IMR-90 (cell line): Measurements from ENCODE around the gene AFG1L. TPM values are rescaled to one million over a fixed set of nuclear protein-coding genes. Genes with fewer than 3 reads are reported as not detected.
A peak's percentile ranks its signal among the peaks of the same experiment; 100 is the strongest.

Experiments
- ATAC-seq: fragments of 200-7000 bp; cut with Tn5 transposase; 2 replicates; pipeline ENCODE4 v1.9.1; 2020; ENCODE audit warnings: low read depth, mild to moderate bottlenecking, moderate library complexity
- BruUV-seq: library from RNA; stranded (reverse); fragments of 400-500 nt; replicated peaks from 2 replicates; lab custom pipeline; 2021; lab: Mats Ljungman, UMichigan
- CTCF ChIA-PET: fragments of 300-600 bp; formaldehyde crosslinking; extraction: SDS; loops from one replicate; lab custom pipeline; 2021; ENCODE audit warnings: antibody characterized with exemption; lab: Yijun Ruan, JAX
- POLR2A ChIA-PET: fragments of 300-600 bp; sonication (Branson Sonifier 250); formaldehyde crosslinking; loops from one replicate; lab custom pipeline; 2022; ENCODE audit warnings: antibody characterized with exemption; ENCODE audit not compliant: unreplicated experiment; lab: Charles Lee
- DNase-seq: peaks from one replicate; pipeline ENCODE4 v3.0.0; 2013
- H2AFZ ChIP-seq: replicated peaks from 2 replicates; pipeline ENCODE3; 2013; ENCODE audit warnings: low read length, mild to moderate bottlenecking; ENCODE audit not compliant: poor library complexity
- H2AK5ac ChIP-seq: 2 replicates; pipeline ENCODE4 v1.6.1; 2013; ENCODE audit warnings: low read depth, low read length, inconsistent platforms
- H2AK9ac ChIP-seq: replicated peaks from 2 replicates; pipeline ENCODE3; 2013; ENCODE audit warnings: mild to moderate bottlenecking, low read depth, low read length, moderate library complexity; ENCODE audit not compliant: poor library complexity
- H2BK120ac ChIP-seq: 2 replicates; pipeline ENCODE4 v1.6.1; 2013; ENCODE audit warnings: low read depth, low read length, inconsistent platforms
- H2BK15ac ChIP-seq: 3 replicates; pipeline ENCODE4 v1.6.1; 2013; ENCODE audit warnings: low read depth, low read length, inconsistent platforms
- H2BK20ac ChIP-seq: 2 replicates; pipeline ENCODE4 v1.6.1; 2013; ENCODE audit warnings: low read depth, mild to moderate bottlenecking, inconsistent platforms, low read length, moderate library complexity
- H2BK5ac ChIP-seq: 2 replicates; pipeline ENCODE4 v1.6.1; 2013; ENCODE audit warnings: mild to moderate bottlenecking, low read depth, low read length, inconsistent platforms; ENCODE audit not compliant: poor library complexity, severe bottlenecking
- H3K14ac ChIP-seq: replicated peaks from 2 replicates; pipeline ENCODE4 v1.6.1; 2013; ENCODE audit warnings: low read depth, low read length, inconsistent platforms
- H3K18ac ChIP-seq: 2 replicates; pipeline ENCODE4 v1.6.1; 2013; ENCODE audit warnings: low read depth, low read length, control low read depth
- H3K23ac ChIP-seq: 2 replicates; pipeline ENCODE4 v1.6.1; 2013; ENCODE audit warnings: low read depth, low read length, inconsistent platforms
- H3K27ac ChIP-seq: 2 replicates; pipeline ENCODE4 v1.5.1; 2013; ENCODE audit warnings: mild to moderate bottlenecking, control low read depth, low read length; ENCODE audit not compliant: insufficient read depth
- H3K27me3 ChIP-seq: 2 replicates; pipeline ENCODE4 v1.6.1; 2013; ENCODE audit warnings: low read length; ENCODE audit not compliant: control insufficient read depth, insufficient read depth
- H3K36me3 ChIP-seq: 2 replicates; pipeline ENCODE4 v1.6.1; 2013; ENCODE audit warnings: low read length, mixed read lengths; ENCODE audit not compliant: control insufficient read depth, insufficient read depth
- H3K4ac ChIP-seq: 2 replicates; pipeline ENCODE4 v1.6.1; 2013; ENCODE audit warnings: low read depth, low read length, inconsistent platforms
- H3K4me1 ChIP-seq: 2 replicates; pipeline ENCODE4 v1.6.1; 2013; ENCODE audit warnings: low read length, mixed read lengths; ENCODE audit not compliant: control insufficient read depth, insufficient read depth
- H3K4me2 ChIP-seq: 2 replicates; pipeline ENCODE4 v1.6.1; 2013; ENCODE audit warnings: low read depth, mild to moderate bottlenecking, control low read depth, low read length, moderate library complexity
- H3K4me3 ChIP-seq: 2 replicates; pipeline ENCODE4 v1.5.1; 2013; ENCODE audit warnings: low read depth, mild to moderate bottlenecking, control low read depth, low read length, moderate library complexity; ENCODE audit not compliant: insufficient read depth
- H3K56ac ChIP-seq: 2 replicates; pipeline ENCODE4 v1.6.1; 2013; ENCODE audit warnings: low read length, inconsistent platforms; ENCODE audit not compliant: insufficient read depth; ENCODE audit errors: extremely low read depth
- H3K79me1 ChIP-seq, 2 experiments: 2 replicates each; pipeline ENCODE4 v1.6.1; 2013; ENCODE audit warnings: low read length in 2 of 2, inconsistent platforms in 1 of 2, low read depth in 1 of 2
- H3K9ac ChIP-seq: 2 replicates; pipeline ENCODE4 v1.6.1; 2013; ENCODE audit warnings: low read depth, low read length, control low read depth
- H3K9me1 ChIP-seq: 2 replicates; pipeline ENCODE4 v1.6.1; 2013; ENCODE audit warnings: low read length, inconsistent platforms; ENCODE audit not compliant: insufficient read depth
- H3K9me3 ChIP-seq: 2 replicates; pipeline ENCODE4 v1.6.1; 2013; ENCODE audit warnings: low read length; ENCODE audit not compliant: control insufficient read depth, insufficient read depth
- H4K20me1 ChIP-seq: 2 replicates; pipeline ENCODE4 v1.6.1; 2013; ENCODE audit warnings: low read length, inconsistent platforms; ENCODE audit not compliant: insufficient read depth
- H4K5ac ChIP-seq: 2 replicates; pipeline ENCODE4 v1.6.1; 2013; ENCODE audit warnings: mild to moderate bottlenecking, low read depth, low read length, control low read depth
- H4K8ac ChIP-seq, 2 experiments: 2 replicates each; pipeline ENCODE4 v1.6.1; 2013; ENCODE audit warnings: low read depth in 2 of 2, low read length in 2 of 2, control low read depth in 1 of 2, inconsistent platforms in 1 of 2
- H4K91ac ChIP-seq: 2 replicates; pipeline ENCODE4 v1.6.1; 2013; ENCODE audit warnings: low read depth, low read length, inconsistent platforms; ENCODE audit not compliant: insufficient read depth
- BHLHE40 ChIP-seq: fragments of 150-350 bp; IDR thresholded peaks from 2 replicates; pipeline ENCODE4 v1.6.1; 2016; ENCODE audit warnings: mild to moderate bottlenecking, low read depth, low read length
- CEBPB ChIP-seq: IDR thresholded peaks from 2 replicates; pipeline ENCODE4 v1.6.1; 2012; ENCODE audit warnings: low read depth, low read length, improper control_type of control experiment
- CHD1 ChIP-seq: IDR thresholded peaks from 2 replicates; pipeline ENCODE4 v1.6.1; 2012; ENCODE audit warnings: low read depth, low read length, improper control_type of control experiment
- MAZ ChIP-seq: IDR thresholded peaks from 2 replicates; pipeline ENCODE4 v1.6.1; 2012; ENCODE audit warnings: low read depth, mild to moderate bottlenecking, low read length, improper control_type of control experiment, moderate library complexity, borderline replicate concordance
- POLR2A ChIP-seq: IDR thresholded peaks from 2 replicates; pipeline ENCODE4 v1.6.1; 2012; ENCODE audit warnings: mild to moderate bottlenecking, low read depth, low read length
- RFX5 ChIP-seq: IDR thresholded peaks from 2 replicates; pipeline ENCODE4 v1.8.0; 2012; ENCODE audit warnings: low read depth, mild to moderate bottlenecking, low read length, moderate library complexity
- WGBS, 2 experiments: methylation state at CpG; one replicate each; pipeline versions ENCODE4 v1.1.5 to v1.1.7; 2013; ENCODE audit warnings: missing lambda C conversion rate in 2 of 2; ENCODE audit not compliant: insufficient read length in 1 of 2; ENCODE audit errors: extremely low coverage in 2 of 2; 5-methylcytosine and 5-hydroxymethylcytosine counted together
- dilution Hi-C: fragments of 300-500 bp; cut with HindIII; formaldehyde crosslinking; loops from one replicate; pipeline ENCODE4 v1.14.3; 2018; ENCODE audit warnings: low sequenced_read_pairs; ENCODE audit not compliant: unreplicated experiment
- in situ Hi-C: fragments of 300-500 bp; cut with MboI; formaldehyde crosslinking; loops from 3 replicates; pipeline ENCODE4 v1.14.3; 2019; ENCODE audit warnings: low sequenced_read_pairs, inconsistent platforms, mixed read lengths
- intact Hi-C: fragments of 100-400 bp; cut with micrococcal nuclease; formaldehyde crosslinking; loops from 2 replicates; pipeline ENCODE4 v1.10.0; 2022
- polyA plus RNA-seq, 3 experiments: library from polyadenylated mRNA; depleted of rRNA; stranded (reverse); fragments of >200 nt; gene quantifications; 2 replicates each; pipeline ENCODE4 v1.2.3, GENCODE V29; 2012; ENCODE audit warnings: low replicate concordance in 1 of 3
- total RNA-seq: library from RNA; depleted of rRNA; stranded (reverse); fragments of >200 nt; gene quantifications from 2 replicates; pipeline ENCODE4 v1.2.3, GENCODE V29; 2012

The AFG1L gene
- total and polyA plus RNA-seq, 2 of the 4 experiments (the other 2 are of a cell fraction) = 1.0 to 2.0 TPM

GRCh38 chr6:108438918-108439317, 144.1 kb downstream of the AFG1L start:
- Histone ChIP-seq H4K91ac (no peak overlapping the region), H4K5ac (no peak overlapping the region), H3K56ac (no peak overlapping the region), H3K4ac (no peak overlapping the region), H3K4me2 (no peak overlapping the region), H4K8ac (no peak overlapping the region), H3K9ac (no peak overlapping the region), H4K20me1 (no peaks in the 10 kb centered on the region), H3K79me1 (no peaks in the 10 kb centered on the region), H3K18ac (no peak overlapping the region), H3K9me3 (no peaks in the 10 kb centered on the region), H3K4me3 (no peak overlapping the region), H3K27me3 (no peaks in the 10 kb centered on the region), H3K4me1 (no peaks in the 10 kb centered on the region), H3K27ac (no peak overlapping the region), H2BK20ac (no peak overlapping the region), H3K9me1 (no peaks in the 10 kb centered on the region), H2BK15ac (no peak overlapping the region), H3K23ac (no peak overlapping the region), H2BK5ac (no peak overlapping the region), H2AK9ac (no peak overlapping the region), H3K36me3 (no peaks in the 10 kb centered on the region), H2AK5ac (no peak overlapping the region), H3K14ac (no peak overlapping the region), H2AFZ (no peak overlapping the region), H2BK120ac (no peak overlapping the region)
- intact Hi-C loops (no loop called here), in situ Hi-C loops (no loop called here), dilution Hi-C loops (no loop called here)
- BruUV-seq = no TSS peak
- DNase-seq (no peak), ATAC-seq (no peak)
- CTCF ChIA-PET = no interaction called here
- POLR2A ChIA-PET = no interaction called here
- no peak for TF ChIP-seq CHD1
- TF ChIP-seq CEBPB = peak; percentile 55; the same call in 1 of the 2 replicates
- no peak for TF ChIP-seq RFX5
- TF ChIP-seq BHLHE40 = no peak
- no peak for TF ChIP-seq MAZ
- no peak for TF ChIP-seq POLR2A
- WGBS, 2 experiments = 100% methylated on average over 1 of the region's 8 CpGs; no CpG with 5 or more reads in 1 of the 2 experiments
